Liver (tissue), 9 donors: ENCODE measurements around the gene CFAP74. TPM values are rescaled to one million over a fixed set of nuclear protein-coding genes. Genes with fewer than 3 reads are reported as not detected.

Experiments
- DNase-seq: peaks from one replicate; pipeline ENCODE4 v3.0.0-alpha.2; 2017; ENCODE audit warnings: low spot score
- H3K27ac ChIP-seq, 2 donors: one replicate each; pipeline ENCODE4 v1.7.0; 2013; ENCODE audit warnings: inconsistent platforms in 2 of 2, low read length in 2 of 2, control low read depth in 1 of 2, low read depth in 1 of 2, mild to moderate bottlenecking in 1 of 2
- H3K27me3 ChIP-seq, 4 donors: one replicate each; pipeline versions ENCODE4 v1.6.1 to v1.7.0; 2013; ENCODE audit warnings: low read length in 3 of 4, inconsistent platforms in 1 of 4, mild to moderate bottlenecking in 1 of 4, moderate library complexity in 1 of 4; ENCODE audit not compliant: control insufficient read depth in 4 of 4, insufficient read depth in 4 of 4
- H3K36me3 ChIP-seq, 4 donors: one replicate each; pipeline versions ENCODE4 v1.6.1 to v1.7.0; 2013; ENCODE audit warnings: low read length in 3 of 4, mild to moderate bottlenecking in 3 of 4, low read depth in 1 of 4, moderate library complexity in 1 of 4; ENCODE audit not compliant: control insufficient read depth in 4 of 4, insufficient read depth in 3 of 4
- H3K4me1 ChIP-seq, 4 donors: one replicate each; pipeline versions ENCODE4 v1.6.1 to v1.7.0; 2013; ENCODE audit warnings: low read length in 3 of 4, mild to moderate bottlenecking in 3 of 4, moderate library complexity in 1 of 4; ENCODE audit not compliant: control insufficient read depth in 4 of 4, insufficient read depth in 4 of 4
- H3K4me3 ChIP-seq, 3 donors: one replicate each; pipeline versions ENCODE4 v1.6.1 to v1.7.0; 2013; ENCODE audit warnings: low read length in 3 of 3, control low read depth in 1 of 3, low read depth in 1 of 3, mild to moderate bottlenecking in 1 of 3
- H3K9ac ChIP-seq, 2 donors: one replicate each; pipeline ENCODE4 v1.7.0; 2013; ENCODE audit warnings: low read length in 2 of 2, mild to moderate bottlenecking in 2 of 2, moderate library complexity in 2 of 2, control low read depth in 1 of 2, low read depth in 1 of 2
- H3K9me3 ChIP-seq, 4 donors: one replicate each; pipeline versions ENCODE4 v1.6.1 to v1.7.0; 2013; ENCODE audit warnings: low read length in 3 of 4; ENCODE audit not compliant: control insufficient read depth in 4 of 4
- EGR1 ChIP-seq, 2 donors: IDR thresholded peaks; 2 replicates each; pipeline ENCODE4 v1.6.1; 2016 to 2018; ENCODE audit warnings: antibody characterized with exemption in 2 of 2, low read depth in 2 of 2
- FOXA1 ChIP-seq: IDR thresholded peaks from 2 replicates; pipeline ENCODE4 v1.6.1; 2016; ENCODE audit warnings: antibody characterized with exemption
- FOXA2 ChIP-seq: IDR thresholded peaks from 2 replicates; pipeline ENCODE4 v1.6.1; 2016; ENCODE audit warnings: antibody characterized with exemption
- GABPA ChIP-seq, 2 donors: IDR thresholded peaks in 1 of 2; conservative IDR thresholded peaks in 1 of 2; 2 replicates each; pipeline ENCODE4 v1.6.1; 2016; ENCODE audit warnings: antibody characterized with exemption in 2 of 2, mild to moderate bottlenecking in 1 of 2, moderate library complexity in 1 of 2
- HNF4A ChIP-seq, 2 donors: conservative IDR thresholded peaks; 2 replicates each; pipeline ENCODE4 v1.6.1; 2016; ENCODE audit warnings: antibody characterized with exemption in 2 of 2, mild to moderate bottlenecking in 2 of 2
- HNF4G ChIP-seq: IDR thresholded peaks from 2 replicates; pipeline ENCODE4 v1.6.1; 2016; ENCODE audit warnings: antibody characterized with exemption
- JUND ChIP-seq, 2 donors: IDR thresholded peaks; 2 replicates each; pipeline ENCODE4 v1.6.1; 2016; ENCODE audit warnings: antibody characterized with exemption in 2 of 2
- NR2F2 ChIP-seq: IDR thresholded peaks from 2 replicates; pipeline ENCODE4 v1.6.1; 2016; ENCODE audit warnings: antibody characterized with exemption
- RAD21 ChIP-seq, 2 donors: IDR thresholded peaks; 2 replicates each; pipeline ENCODE4 v1.6.1; 2016; ENCODE audit warnings: antibody characterized with exemption in 2 of 2, mild to moderate bottlenecking in 2 of 2
- RXRA ChIP-seq, 2 donors: IDR thresholded peaks; 2 replicates each; pipeline ENCODE4 v1.6.1; 2017 to 2018; ENCODE audit warnings: antibody characterized with exemption in 2 of 2, mild to moderate bottlenecking in 1 of 2
- SP1 ChIP-seq: IDR thresholded peaks from 2 replicates; pipeline ENCODE4 v1.6.1; 2018; ENCODE audit warnings: antibody characterized with exemption, mild to moderate bottlenecking
- TAF1 ChIP-seq: conservative IDR thresholded peaks from 2 replicates; pipeline ENCODE4 v1.6.1; 2016; ENCODE audit warnings: antibody characterized with exemption, mild to moderate bottlenecking
- YY1 ChIP-seq: IDR thresholded peaks from 2 replicates; pipeline ENCODE4 v1.6.1; 2016; ENCODE audit warnings: antibody characterized with exemption, mild to moderate bottlenecking
- WGBS: extraction: QIAGEN DNeasy Blood & Tissue Kit; methylation state at CpG from one replicate; pipeline ENCODE4 v1.1.7; 2013; 5-methylcytosine and 5-hydroxymethylcytosine counted together
- polyA plus RNA-seq, 2 donors: library from polyadenylated mRNA; stranded (reverse) in 1 of 2; unstranded in 1 of 2; fragments of 200-250 nt in 1 of 2; fragments of >200 nt in 1 of 2; fragmentation: Nextera tagmentation in 1 of 2; extraction: Ambion mirVana in 1 of 2; gene quantifications; one replicate each; pipeline versions ENCODE4 v1.2.1 to v1.2.3, GENCODE V29; 2013 to 2015
- total RNA-seq, 2 donors: library from RNA; depleted of rRNA; stranded (reverse); fragments of >200 nt; gene quantifications; one replicate each; pipeline ENCODE4 v1.2.3, GENCODE V29; 2014
- TF ChIP-seq, protein P1 (sequence below): IDR thresholded peaks from 2 replicates; pipeline ENCODE4 v1.6.1; 2016; ENCODE audit warnings: antibody characterized with exemption, mild to moderate bottlenecking
- TF ChIP-seq, protein P2 (sequence below): IDR thresholded peaks from 2 replicates; pipeline ENCODE4 v1.6.1; 2016; ENCODE audit warnings: antibody characterized with exemption
- TF ChIP-seq, protein P3 (sequence below): IDR thresholded peaks from 2 replicates; pipeline ENCODE4 v1.6.1; 2016; ENCODE audit warnings: antibody characterized with exemption
- TF ChIP-seq, protein P4 (sequence below): IDR thresholded peaks from 2 replicates; pipeline ENCODE4 v1.6.1; 2016; ENCODE audit warnings: antibody characterized with exemption
- TF ChIP-seq, protein P5 (sequence below): fragments of 150-350 bp; IDR thresholded peaks from 2 replicates; pipeline ENCODE4 v1.5.1; 2017; ENCODE audit warnings: improper control_type of control experiment, low read depth, low read length; ENCODE audit not compliant: missing input control
- donor health status: healthy.
- donor health status: healthy.
- donor health status: healthy.
- donor health status: healthy.
- donor health status: healthy.

Gene CFAP74
- total and polyA plus RNA-seq, 4 donors = under 0.01 to 0.31 TPM; not detected in 2

DNA sequence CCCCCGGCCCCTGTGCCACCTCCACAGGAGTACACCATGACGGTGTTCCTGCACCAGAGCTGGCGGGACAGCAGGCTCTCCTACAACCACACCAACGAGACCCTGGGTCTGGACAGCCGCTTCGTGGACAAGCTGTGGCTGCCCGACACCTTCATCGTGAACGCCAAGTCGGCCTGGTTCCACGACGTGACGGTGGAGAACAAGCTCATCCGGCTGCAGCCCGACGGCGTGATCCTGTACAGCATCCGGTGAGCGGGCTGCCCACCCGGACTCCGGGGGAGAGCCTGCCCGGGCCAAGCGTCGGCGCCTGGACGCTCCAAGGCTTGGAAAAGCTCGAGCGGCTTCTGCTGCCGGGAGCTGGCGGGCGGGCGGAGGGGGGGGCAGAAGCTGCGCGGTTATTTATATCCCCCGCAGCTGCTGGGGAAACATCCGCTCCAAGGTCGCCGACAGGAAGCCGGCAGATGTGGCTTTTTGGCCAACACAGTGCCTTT lies 21.9 kb upstream of the CFAP74 start:
- Histone ChIP-seq H3K36me3 (no peaks in the 10 kb centered on the region), H3K4me1 (peaks cover 0 to 4% (median 0%) of the 10 kb centered on the region in 4 donors), H3K9ac (no peak overlapping the region), H3K27me3 (peaks cover 0 to 4% (median under 1%) of the 10 kb centered on the region in 4 donors), H3K4me3 (no peak overlapping the region), H3K9me3 (no peaks in the 10 kb centered on the region), H3K27ac (peak overlapping the region; percentile 41 to 54)
- 64% methylated on average over 39 of the region's 39 CpGs for WGBS
- TF ChIP-seq YY1 = no peak
- TF ChIP-seq NR2F2 = peak; percentile 37
- no peak for DNase-seq

DNA sequence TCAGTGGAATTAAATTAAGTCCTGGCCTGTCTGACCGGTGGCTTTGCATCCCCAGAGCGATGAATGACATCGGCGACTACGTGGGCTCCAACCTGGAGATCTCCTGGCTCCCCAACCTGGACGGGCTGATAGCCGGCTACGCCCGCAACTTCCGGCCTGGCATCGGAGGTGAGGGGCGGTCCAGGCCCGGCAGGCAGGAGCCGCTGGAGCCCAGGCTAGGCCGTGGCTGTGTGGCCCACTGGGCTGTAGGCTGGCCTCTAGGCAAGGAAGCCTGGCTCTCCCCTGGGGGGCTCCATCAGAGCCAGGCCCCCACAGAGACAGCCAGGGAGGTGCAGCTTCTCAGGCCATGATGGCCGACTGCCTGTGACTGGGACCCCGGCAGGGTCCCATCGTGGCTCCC lies 21.3 kb upstream of the CFAP74 start:
- peaks cover 0 to 5% (median 4%) of the 10 kb centered on the region in 4 donors for H3K27me3 ChIP-seq
- no peak overlapping the region for H3K4me3 ChIP-seq
- 89% methylated on average over 18 of the region's 18 CpGs for WGBS
- H3K9me3 ChIP-seq = no peaks in the 10 kb centered on the region
- H3K36me3 ChIP-seq = no peaks in the 10 kb centered on the region
- no peak overlapping the region for H3K9ac ChIP-seq
- H3K4me1 ChIP-seq = peaks cover 0 to 4% (median 0%) of the 10 kb centered on the region in 4 donors
- no peak overlapping the region for H3K27ac ChIP-seq
- TF ChIP-seq JUND (IDR thresholded peaks at IDR 0.05) (no peak), FOXA2 (no peak), RXRA (IDR thresholded peaks at IDR 0.05) (no peak), HNF4G (no peak), RAD21 (IDR thresholded peaks at IDR 0.05) (no peak), NR2F2 (no peak), EGR1 (IDR thresholded peaks at IDR 0.05; ENCODE audit: low read depth in 2 of 2) (no peak), YY1 (no peak), HNF4A (conservative IDR thresholded peaks at IDR 0.05) (no peak), FOXA1 (no peak), SP1 (no peak), TAF1 (no peak), GABPA (IDR thresholded peaks at IDR 0.05 in 1 of 2, conservative IDR thresholded peaks at IDR 0.05 in 1 of 2) (no peak)
- TF ChIP-seq, protein P1, sequence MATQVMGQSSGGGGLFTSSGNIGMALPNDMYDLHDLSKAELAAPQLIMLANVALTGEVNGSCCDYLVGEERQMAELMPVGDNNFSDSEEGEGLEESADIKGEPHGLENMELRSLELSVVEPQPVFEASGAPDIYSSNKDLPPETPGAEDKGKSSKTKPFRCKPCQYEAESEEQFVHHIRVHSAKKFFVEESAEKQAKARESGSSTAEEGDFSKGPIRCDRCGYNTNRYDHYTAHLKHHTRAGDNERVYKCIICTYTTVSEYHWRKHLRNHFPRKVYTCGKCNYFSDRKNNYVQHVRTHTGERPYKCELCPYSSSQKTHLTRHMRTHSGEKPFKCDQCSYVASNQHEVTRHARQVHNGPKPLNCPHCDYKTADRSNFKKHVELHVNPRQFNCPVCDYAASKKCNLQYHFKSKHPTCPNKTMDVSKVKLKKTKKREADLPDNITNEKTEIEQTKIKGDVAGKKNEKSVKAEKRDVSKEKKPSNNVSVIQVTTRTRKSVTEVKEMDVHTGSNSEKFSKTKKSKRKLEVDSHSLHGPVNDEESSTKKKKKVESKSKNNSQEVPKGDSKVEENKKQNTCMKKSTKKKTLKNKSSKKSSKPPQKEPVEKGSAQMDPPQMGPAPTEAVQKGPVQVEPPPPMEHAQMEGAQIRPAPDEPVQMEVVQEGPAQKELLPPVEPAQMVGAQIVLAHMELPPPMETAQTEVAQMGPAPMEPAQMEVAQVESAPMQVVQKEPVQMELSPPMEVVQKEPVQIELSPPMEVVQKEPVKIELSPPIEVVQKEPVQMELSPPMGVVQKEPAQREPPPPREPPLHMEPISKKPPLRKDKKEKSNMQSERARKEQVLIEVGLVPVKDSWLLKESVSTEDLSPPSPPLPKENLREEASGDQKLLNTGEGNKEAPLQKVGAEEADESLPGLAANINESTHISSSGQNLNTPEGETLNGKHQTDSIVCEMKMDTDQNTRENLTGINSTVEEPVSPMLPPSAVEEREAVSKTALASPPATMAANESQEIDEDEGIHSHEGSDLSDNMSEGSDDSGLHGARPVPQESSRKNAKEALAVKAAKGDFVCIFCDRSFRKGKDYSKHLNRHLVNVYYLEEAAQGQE = no peak
- TF ChIP-seq, protein P2, sequence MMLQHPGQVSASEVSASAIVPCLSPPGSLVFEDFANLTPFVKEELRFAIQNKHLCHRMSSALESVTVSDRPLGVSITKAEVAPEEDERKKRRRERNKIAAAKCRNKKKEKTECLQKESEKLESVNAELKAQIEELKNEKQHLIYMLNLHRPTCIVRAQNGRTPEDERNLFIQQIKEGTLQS = no peak
- TF ChIP-seq, protein P3, sequence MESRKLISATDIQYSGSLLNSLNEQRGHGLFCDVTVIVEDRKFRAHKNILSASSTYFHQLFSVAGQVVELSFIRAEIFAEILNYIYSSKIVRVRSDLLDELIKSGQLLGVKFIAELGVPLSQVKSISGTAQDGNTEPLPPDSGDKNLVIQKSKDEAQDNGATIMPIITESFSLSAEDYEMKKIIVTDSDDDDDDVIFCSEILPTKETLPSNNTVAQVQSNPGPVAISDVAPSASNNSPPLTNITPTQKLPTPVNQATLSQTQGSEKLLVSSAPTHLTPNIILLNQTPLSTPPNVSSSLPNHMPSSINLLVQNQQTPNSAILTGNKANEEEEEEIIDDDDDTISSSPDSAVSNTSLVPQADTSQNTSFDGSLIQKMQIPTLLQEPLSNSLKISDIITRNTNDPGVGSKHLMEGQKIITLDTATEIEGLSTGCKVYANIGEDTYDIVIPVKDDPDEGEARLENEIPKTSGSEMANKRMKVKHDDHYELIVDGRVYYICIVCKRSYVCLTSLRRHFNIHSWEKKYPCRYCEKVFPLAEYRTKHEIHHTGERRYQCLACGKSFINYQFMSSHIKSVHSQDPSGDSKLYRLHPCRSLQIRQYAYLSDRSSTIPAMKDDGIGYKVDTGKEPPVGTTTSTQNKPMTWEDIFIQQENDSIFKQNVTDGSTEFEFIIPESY = no peak
- TF ChIP-seq, protein P4, sequence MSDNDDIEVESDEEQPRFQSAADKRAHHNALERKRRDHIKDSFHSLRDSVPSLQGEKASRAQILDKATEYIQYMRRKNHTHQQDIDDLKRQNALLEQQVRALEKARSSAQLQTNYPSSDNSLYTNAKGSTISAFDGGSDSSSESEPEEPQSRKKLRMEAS = no peak
- TF ChIP-seq, protein P5, sequence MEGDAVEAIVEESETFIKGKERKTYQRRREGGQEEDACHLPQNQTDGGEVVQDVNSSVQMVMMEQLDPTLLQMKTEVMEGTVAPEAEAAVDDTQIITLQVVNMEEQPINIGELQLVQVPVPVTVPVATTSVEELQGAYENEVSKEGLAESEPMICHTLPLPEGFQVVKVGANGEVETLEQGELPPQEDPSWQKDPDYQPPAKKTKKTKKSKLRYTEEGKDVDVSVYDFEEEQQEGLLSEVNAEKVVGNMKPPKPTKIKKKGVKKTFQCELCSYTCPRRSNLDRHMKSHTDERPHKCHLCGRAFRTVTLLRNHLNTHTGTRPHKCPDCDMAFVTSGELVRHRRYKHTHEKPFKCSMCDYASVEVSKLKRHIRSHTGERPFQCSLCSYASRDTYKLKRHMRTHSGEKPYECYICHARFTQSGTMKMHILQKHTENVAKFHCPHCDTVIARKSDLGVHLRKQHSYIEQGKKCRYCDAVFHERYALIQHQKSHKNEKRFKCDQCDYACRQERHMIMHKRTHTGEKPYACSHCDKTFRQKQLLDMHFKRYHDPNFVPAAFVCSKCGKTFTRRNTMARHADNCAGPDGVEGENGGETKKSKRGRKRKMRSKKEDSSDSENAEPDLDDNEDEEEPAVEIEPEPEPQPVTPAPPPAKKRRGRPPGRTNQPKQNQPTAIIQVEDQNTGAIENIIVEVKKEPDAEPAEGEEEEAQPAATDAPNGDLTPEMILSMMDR = no peak
- no peak for DNase-seq
